ENCODE results near the gene HNF1B.

HNF1B gene

GRCh38 chr17:37698911-37699255 is 46.0 kb downstream of the HNF1B start:
- Histone ChIP-seq H2AFZ (ENCODE audit: low read length) (no peak overlapping the region), H3K4me2 (ENCODE audit: low read length) (no peak overlapping the region), H3K27ac (ENCODE audit: low read depth, low read length, poor library complexity, severe bottlenecking) (no peak overlapping the region), H3K79me2 (ENCODE audit: insufficient read depth, low read length) (no peaks in the 10 kb centered on the region), H3F3A (ENCODE audit: insufficient read depth, low read length) (no peaks in the 10 kb centered on the region), H3K9me3 (ENCODE audit: low read length) (no peaks in the 10 kb centered on the region), H3K4me3 (ENCODE audit: low read depth, low read length, poor library complexity, severe bottlenecking) (no peak overlapping the region), H3K9ac (ENCODE audit: low read length) (no peak overlapping the region), H3K36me3 (ENCODE audit: insufficient read depth, low read length) (no peaks in the 10 kb centered on the region), H3K4me1 (ENCODE audit: insufficient read depth, low read length, severe bottlenecking) (peaks cover 8% of the 10 kb centered on the region), H3K9me2 (ENCODE audit: low read depth, low read length) (no peaks in the 10 kb centered on the region), H4K20me1 (ENCODE audit: insufficient read depth, low read length) (no peaks in the 10 kb centered on the region), H3K27me3 (ENCODE audit: insufficient read depth, low read length) (0 out of 2 replicates have a peak, but pooled peaks cover 3% of the 10 kb centered on the region)
- TF ChIP-seq, protein P1, sequence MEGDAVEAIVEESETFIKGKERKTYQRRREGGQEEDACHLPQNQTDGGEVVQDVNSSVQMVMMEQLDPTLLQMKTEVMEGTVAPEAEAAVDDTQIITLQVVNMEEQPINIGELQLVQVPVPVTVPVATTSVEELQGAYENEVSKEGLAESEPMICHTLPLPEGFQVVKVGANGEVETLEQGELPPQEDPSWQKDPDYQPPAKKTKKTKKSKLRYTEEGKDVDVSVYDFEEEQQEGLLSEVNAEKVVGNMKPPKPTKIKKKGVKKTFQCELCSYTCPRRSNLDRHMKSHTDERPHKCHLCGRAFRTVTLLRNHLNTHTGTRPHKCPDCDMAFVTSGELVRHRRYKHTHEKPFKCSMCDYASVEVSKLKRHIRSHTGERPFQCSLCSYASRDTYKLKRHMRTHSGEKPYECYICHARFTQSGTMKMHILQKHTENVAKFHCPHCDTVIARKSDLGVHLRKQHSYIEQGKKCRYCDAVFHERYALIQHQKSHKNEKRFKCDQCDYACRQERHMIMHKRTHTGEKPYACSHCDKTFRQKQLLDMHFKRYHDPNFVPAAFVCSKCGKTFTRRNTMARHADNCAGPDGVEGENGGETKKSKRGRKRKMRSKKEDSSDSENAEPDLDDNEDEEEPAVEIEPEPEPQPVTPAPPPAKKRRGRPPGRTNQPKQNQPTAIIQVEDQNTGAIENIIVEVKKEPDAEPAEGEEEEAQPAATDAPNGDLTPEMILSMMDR (IDR thresholded peaks at IDR 0.05; ENCODE audit: low read length): no peak
- no peak for TF ChIP-seq EZH2 (IDR thresholded peaks at IDR 0.05; ENCODE audit: borderline replicate concordance, low read length)

- 0 out of 2 replicates have a peak, but pooled peaks cover 3% of the 10 kb centered on the region for H3K27me3 ChIP-seq (ENCODE audit: insufficient read depth, low read length)
- H3F3A ChIP-seq (ENCODE audit: insufficient read depth, low read length): no peaks in the 10 kb centered on the region
- H3K9me2 ChIP-seq (ENCODE audit: low read depth, low read length): no peaks in the 10 kb centered on the region
- H2AFZ ChIP-seq (ENCODE audit: low read length): no peak overlapping the region
- no peak overlapping the region for H3K27ac ChIP-seq (ENCODE audit: low read depth, low read length, poor library complexity, severe bottlenecking)
- no peaks in the 10 kb centered on the region for H3K36me3 ChIP-seq (ENCODE audit: insufficient read depth, low read length)
- H4K20me1 ChIP-seq (ENCODE audit: insufficient read depth, low read length): no peaks in the 10 kb centered on the region
- H3K9ac ChIP-seq (ENCODE audit: low read length): no peak overlapping the region
- no peaks in the 10 kb centered on the region for H3K79me2 ChIP-seq (ENCODE audit: insufficient read depth, low read length)
- peaks cover 8% of the 10 kb centered on the region for H3K4me1 ChIP-seq (ENCODE audit: insufficient read depth, low read length, severe bottlenecking)
- no peak for TF ChIP-seq EZH2 (IDR thresholded peaks at IDR 0.05; ENCODE audit: borderline replicate concordance, low read length)
- H3K4me2 ChIP-seq (ENCODE audit: low read length): no peak overlapping the region
- H3K9me3 ChIP-seq (ENCODE audit: low read length): no peaks in the 10 kb centered on the region
- H3K4me3 ChIP-seq (ENCODE audit: low read depth, low read length, poor library complexity, severe bottlenecking): no peak overlapping the region
Measured at GRCh38 chr17:37698132-37698910, 46.5 kb downstream of the HNF1B start.

- Histone ChIP-seq H3K4me2 (ENCODE audit: low read length) (no peak overlapping the region), H3K9me3 (ENCODE audit: low read length) (no peaks in the 10 kb centered on the region), H3K27me3 (ENCODE audit: insufficient read depth, low read length) (0 out of 2 replicates have a peak, but pooled peaks cover 6% of the 10 kb centered on the region), H3F3A (ENCODE audit: insufficient read depth, low read length) (no peaks in the 10 kb centered on the region), H4K20me1 (ENCODE audit: insufficient read depth, low read length) (no peaks in the 10 kb centered on the region), H3K4me1 (ENCODE audit: insufficient read depth, low read length, severe bottlenecking) (peaks cover 8% of the 10 kb centered on the region), H2AFZ (ENCODE audit: low read length) (no peak overlapping the region), H3K27ac (ENCODE audit: low read depth, low read length, poor library complexity, severe bottlenecking) (no peak overlapping the region), H3K79me2 (ENCODE audit: insufficient read depth, low read length) (no peaks in the 10 kb centered on the region), H3K4me3 (ENCODE audit: low read depth, low read length, poor library complexity, severe bottlenecking) (no peak overlapping the region), H3K9me2 (ENCODE audit: low read depth, low read length) (no peaks in the 10 kb centered on the region), H3K36me3 (ENCODE audit: insufficient read depth, low read length) (no peaks in the 10 kb centered on the region), H3K9ac (ENCODE audit: low read length) (no peak overlapping the region)
- TF ChIP-seq, protein P1 (IDR thresholded peaks at IDR 0.05; ENCODE audit: low read length): no peak
- no peak for TF ChIP-seq EZH2 (IDR thresholded peaks at IDR 0.05; ENCODE audit: borderline replicate concordance, low read length)
Measured at GRCh38 chr17:37697381-37697780, 47.5 kb downstream of the HNF1B start.

DNA sequence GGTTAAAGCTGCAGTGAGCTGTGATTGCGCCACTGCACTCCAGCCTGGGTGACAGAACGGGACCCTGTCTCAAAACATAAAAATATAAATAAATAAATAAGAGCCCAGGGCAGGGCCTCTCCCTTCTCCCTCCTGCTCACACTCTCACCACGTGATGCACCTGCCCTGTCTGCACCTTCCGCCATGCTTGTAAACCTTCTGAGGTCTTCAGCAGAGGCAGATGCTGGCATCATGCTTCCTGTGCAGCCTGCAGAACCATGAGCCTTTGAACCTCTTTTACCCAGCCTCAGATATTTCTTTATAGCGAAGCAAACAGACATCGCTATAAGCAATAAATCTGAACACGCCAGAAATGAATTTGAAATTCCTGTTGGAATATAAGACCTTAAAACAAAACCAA is 48.5 kb downstream of the HNF1B start:
- Histone ChIP-seq H3K27ac (ENCODE audit: low read depth, low read length, poor library complexity, severe bottlenecking) (no peak overlapping the region), H3K36me3 (ENCODE audit: insufficient read depth, low read length) (no peaks in the 10 kb centered on the region), H3K79me2 (ENCODE audit: insufficient read depth, low read length) (no peaks in the 10 kb centered on the region), H3K9me3 (ENCODE audit: low read length) (no peaks in the 10 kb centered on the region), H3K27me3 (ENCODE audit: insufficient read depth, low read length) (0 out of 2 replicates have a peak, but pooled peaks cover 6% of the 10 kb centered on the region), H3F3A (ENCODE audit: insufficient read depth, low read length) (no peaks in the 10 kb centered on the region), H3K9me2 (ENCODE audit: low read depth, low read length) (no peaks in the 10 kb centered on the region), H3K4me3 (ENCODE audit: low read depth, low read length, poor library complexity, severe bottlenecking) (no peak overlapping the region), H3K4me1 (ENCODE audit: insufficient read depth, low read length, severe bottlenecking) (peaks cover 2% of the 10 kb centered on the region), H2AFZ (ENCODE audit: low read length) (no peak overlapping the region), H3K9ac (ENCODE audit: low read length) (no peak overlapping the region), H4K20me1 (ENCODE audit: insufficient read depth, low read length) (no peaks in the 10 kb centered on the region), H3K4me2 (ENCODE audit: low read length) (no peak overlapping the region)
- TF ChIP-seq EZH2 (IDR thresholded peaks at IDR 0.05; ENCODE audit: borderline replicate concordance, low read length): no peak
- TF ChIP-seq, protein P1 (IDR thresholded peaks at IDR 0.05; ENCODE audit: low read length): no peak
